Ovary (tissue), 9 donors: ENCODE results near the gene SCYGR5. TPM values are rescaled to one million over a fixed set of nuclear protein-coding genes. Genes with fewer than 3 reads are reported as not detected.

ENCODE experiments used
- DNase-seq, 5 donors: peaks; one replicate each; pipeline ENCODE4 v3.0.0-alpha.2; 2019 to 2020
- H3K27ac ChIP-seq, 2 donors: fragments of 200-600 bp; one replicate each; pipeline versions ENCODE4 v1.5.1 to v1.8.0; 2019 to 2022
- H3K27me3 ChIP-seq: fragments of 200-600 bp; one replicate; pipeline ENCODE4 v1.8.0; 2022
- H3K36me3 ChIP-seq: fragments of 200-600 bp; sonication (generic); one replicate; pipeline ENCODE4 v1.5.1; 2019
- H3K4me1 ChIP-seq: one replicate; pipeline ENCODE4 v1.8.1; 2013; ENCODE audit warnings: mild to moderate bottlenecking, moderate library complexity; ENCODE audit not compliant: insufficient read depth
- H3K4me3 ChIP-seq: fragments of 200-600 bp; sonication (generic); one replicate; pipeline ENCODE4 v1.5.1; 2017
- H3K9me3 ChIP-seq, 2 donors: fragments of 200-600 bp in 1 of 2; sonication (generic) in 1 of 2; one replicate each; pipeline versions ENCODE4 v1.5.1 to v1.8.1; 2013 to 2019; ENCODE audit warnings: mild to moderate bottlenecking in 1 of 2, moderate library complexity in 1 of 2
- CTCF ChIP-seq, 3 donors: fragments of 450-650 bp in 2 of 3; fragments of 200-600 bp in 1 of 3; IDR thresholded peaks; one replicate each; pipeline versions ENCODE4 v1.5.1 to v1.8.0; 2016 to 2022; ENCODE audit warnings: antibody characterized with exemption in 3 of 3, mild to moderate bottlenecking in 1 of 3
- EP300 ChIP-seq: sonication (generic); formaldehyde crosslinking; IDR thresholded peaks from one replicate; pipeline ENCODE4 v1.6.1; 2017; ENCODE audit warnings: antibody characterized with exemption
- POLR2A ChIP-seq: fragments of 450-650 bp; IDR thresholded peaks from one replicate; pipeline ENCODE4 v1.6.1; 2017; ENCODE audit warnings: antibody characterized with exemption, mild to moderate bottlenecking, moderate library complexity
- WGBS, 3 donors: extraction: QIAGEN DNeasy Blood & Tissue Kit in 1 of 3; methylation state at CpG; one replicate each; pipeline versions ENCODE4 v1.1.5 to v1.1.7; 2013 to 2017; 5-methylcytosine and 5-hydroxymethylcytosine counted together
- intact Hi-C, 4 donors: fragments of 100-400 bp; cut with DNase I; formaldehyde crosslinking; loops; one replicate each; pipeline versions ENCODE4 v1.11.0 to v1.15.1; 2022 to 2023
- polyA plus RNA-seq, 2 donors: library from polyadenylated mRNA; stranded (reverse); fragments of 200-250 nt in 1 of 2; fragments of 350-450 nt in 1 of 2; fragmentation: Illumina TruSeq in 1 of 2; extraction: RNeasy Lipid Tissue Mini Kit (QIAGEN cat#74804) in 1 of 2; gene quantifications; one replicate each; pipeline ENCODE4 v1.2.3, GENCODE V29; 2013 to 2014
- total RNA-seq, 7 donors: library from RNA; depleted of rRNA in 2 of 7; stranded (reverse); fragments of >200 nt in 2 of 7; fragmentation: NEBNext Ultra II Directional in 3 of 7; extraction: Animal tissue kit (Norgen Biotek cat#: 25700) in 3 of 7; gene quantifications; one replicate each; pipeline versions ENCODE4 v1.1.0 to v1.2.4, GENCODE V29; 2016 to 2023
- donor health status: DM: no; HTN: no; CAD: no; lungs with moderate emphysema.
- donor health status: DM: no; HTN: no; CAD: no.
- donor health status: Bipolar disorder and iron deficiency.
- donor health status: DM: yes; HTN: yes; CAD: no.
- donor health status: DM: no; HTN: no; CAD: no.
- donor health status: DM: yes; HTN: yes; CAD: no.

The SCYGR5 gene
- total and polyA plus RNA-seq, 9 donors = not detected

DNA sequence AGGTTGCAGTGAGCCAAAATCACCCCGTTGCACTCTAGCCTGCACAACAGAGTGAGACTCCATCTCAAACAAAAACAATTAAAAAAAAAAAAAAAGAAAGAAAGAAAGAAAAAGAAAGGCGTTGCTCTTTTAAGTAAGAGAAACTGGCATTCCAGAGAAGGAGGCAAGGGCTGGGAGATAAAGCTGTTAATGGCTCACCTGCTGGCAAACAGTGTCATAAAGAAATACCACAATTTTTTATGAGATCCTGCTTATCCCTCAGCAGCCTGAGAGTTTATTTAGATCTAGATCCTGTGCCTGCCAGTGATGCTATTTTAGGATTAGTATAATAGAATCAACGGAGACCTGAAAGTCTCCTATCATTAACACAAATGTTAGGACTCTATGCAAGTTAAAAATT, 35.0 kb downstream of the SCYGR5 start:
- peaks cover 0 to 3% of the 10 kb centered on the region in 2 donors for H3K9me3 ChIP-seq
- WGBS, 3 donors = 78 to 86% (median 82%) methylated on average over 3 of the region's 3 CpGs
- H3K36me3 ChIP-seq = no peaks in the 10 kb centered on the region
- H3K27ac ChIP-seq = no peak overlapping the region
- H3K4me3 ChIP-seq = no peak overlapping the region
- no peaks in the 10 kb centered on the region for H3K4me1 ChIP-seq
- no peaks in the 10 kb centered on the region for H3K27me3 ChIP-seq
- DNase-seq = no peak
- intact Hi-C loops = no loop called here
- no peak for TF ChIP-seq EP300
- no peak for TF ChIP-seq POLR2A

DNA sequence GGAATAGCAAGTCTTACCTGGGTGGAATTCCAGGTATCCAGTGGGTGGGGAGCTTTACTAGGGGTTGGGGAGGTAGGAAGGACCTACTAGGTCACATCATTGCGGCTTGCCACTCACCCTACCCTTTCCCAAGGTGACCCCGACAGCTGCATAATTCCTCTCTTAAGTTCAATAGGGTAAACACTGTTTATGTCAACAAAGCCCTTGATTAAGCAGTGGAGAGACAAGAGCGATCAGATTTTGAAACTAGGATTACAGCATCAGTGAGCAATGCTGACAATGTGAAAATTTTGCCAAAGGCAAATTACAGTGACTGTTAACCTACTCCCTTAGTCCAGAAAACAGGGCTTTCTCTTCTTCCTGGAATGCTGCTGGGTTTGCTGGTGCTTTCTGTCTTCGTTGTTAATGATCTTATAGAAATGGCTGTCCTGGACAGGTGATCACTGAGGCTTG, 36.7 kb downstream of the SCYGR5 start:
- intact Hi-C loops = no loop called here

DNA sequence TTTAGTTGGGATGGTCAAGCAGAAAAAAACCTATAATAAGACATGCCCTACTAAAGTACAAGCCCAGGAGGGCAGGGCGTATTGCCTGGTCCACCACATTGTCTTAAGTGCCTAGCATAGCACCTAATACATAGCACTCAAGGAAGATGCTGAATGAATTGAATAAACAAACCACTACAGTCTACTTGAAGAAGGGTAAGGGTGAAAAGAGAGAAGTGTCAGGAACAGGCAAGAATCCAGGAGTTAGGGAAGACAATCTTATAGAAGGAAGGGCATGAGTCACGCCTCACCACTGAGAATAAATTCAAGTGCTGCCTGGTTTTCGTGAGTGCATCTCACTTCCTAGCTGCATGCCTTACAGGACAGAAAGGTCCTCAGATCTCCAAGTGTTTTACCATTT, 37.4 kb downstream of the SCYGR5 start:
- Histone ChIP-seq H3K27me3 (no peaks in the 10 kb centered on the region), H3K4me3 (no peak overlapping the region), H3K4me1 (no peaks in the 10 kb centered on the region), H3K9me3 (peaks cover 0 to 3% of the 10 kb centered on the region in 2 donors), H3K27ac (no peak overlapping the region), H3K36me3 (no peaks in the 10 kb centered on the region)
- TF ChIP-seq CTCF (IDR thresholded peaks at IDR 0.05) (no peak), POLR2A (no peak)
- no peak for DNase-seq
- WGBS, 3 donors = 87 to 90% (median 87%) methylated on average over 3 of the region's 3 CpGs
- intact Hi-C loops = no loop called here

More for the DNA sequence above, 36.7 kb downstream of the SCYGR5 start:
- Histone ChIP-seq H3K4me1 (no peaks in the 10 kb centered on the region), H3K27ac (no peak overlapping the region), H3K36me3 (no peaks in the 10 kb centered on the region), H3K27me3 (no peaks in the 10 kb centered on the region), H3K9me3 (peaks cover 0 to 3% of the 10 kb centered on the region in 2 donors), H3K4me3 (no peak overlapping the region)
- 79 to 83% (median 80%) methylated on average over 4 of the region's 4 CpGs for WGBS, 3 donors
- no peak for DNase-seq
- TF ChIP-seq POLR2A (no peak), CTCF (IDR thresholded peaks at IDR 0.05) (no peak), EP300 (no peak)

DNA sequence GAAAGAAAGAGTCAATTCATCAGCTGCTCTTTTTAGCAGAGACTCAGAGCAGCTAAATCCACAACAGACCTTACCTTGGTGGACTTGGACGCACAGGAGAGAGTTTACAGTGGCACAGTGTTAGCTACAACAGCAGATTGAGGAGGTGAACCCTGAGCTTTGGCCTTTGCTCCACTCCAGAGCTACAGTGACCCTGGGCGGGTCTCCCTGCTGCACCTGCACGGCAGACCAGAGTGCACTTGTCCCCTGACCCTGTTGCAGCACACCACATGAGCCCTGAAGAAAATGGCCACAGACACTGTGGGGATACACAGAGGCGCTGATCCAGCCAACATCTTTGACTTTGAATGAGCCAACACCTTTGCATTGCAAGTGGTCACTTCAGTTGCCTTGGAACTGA, 40.3 kb downstream of the SCYGR5 start:
- H3K36me3 ChIP-seq = no peaks in the 10 kb centered on the region
- TF ChIP-seq POLR2A = no peak
- TF ChIP-seq CTCF (IDR thresholded peaks at IDR 0.05) = no peak
- TF ChIP-seq EP300 = no peak
- no peak overlapping the region for H3K27ac ChIP-seq
- DNase-seq = no peak
- H3K4me3 ChIP-seq = no peak overlapping the region
- WGBS, 3 donors = 84 to 89% (median 88%) methylated on average over 4 of the region's 4 CpGs
- no peaks in the 10 kb centered on the region for H3K27me3 ChIP-seq
- H3K4me1 ChIP-seq = no peaks in the 10 kb centered on the region
- H3K9me3 ChIP-seq = peaks cover 0 to 3% of the 10 kb centered on the region in 2 donors
- intact Hi-C loops = no loop called here

DNA sequence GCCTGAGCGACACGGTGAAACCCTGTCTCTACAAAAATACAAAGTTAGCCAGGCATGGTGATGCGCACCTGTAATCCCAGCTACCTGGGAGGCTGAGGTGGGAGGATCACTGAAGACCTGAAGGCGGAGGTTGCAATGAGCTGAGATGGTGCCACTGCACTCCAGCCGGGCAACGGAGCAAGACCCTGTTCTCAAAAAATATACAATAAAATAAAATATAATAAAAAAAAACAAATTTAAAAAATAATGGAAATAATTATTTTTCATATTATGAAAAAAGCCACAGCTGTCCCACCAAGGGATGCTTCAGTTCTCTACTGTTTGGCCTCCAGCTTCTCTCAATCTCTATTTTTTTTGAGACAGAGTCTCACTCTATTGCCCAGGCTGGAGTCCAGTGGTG, 40.8 kb downstream of the SCYGR5 start:
- H3K27ac ChIP-seq = no peak overlapping the region
- no peak overlapping the region for H3K4me3 ChIP-seq
- no peaks in the 10 kb centered on the region for H3K27me3 ChIP-seq
- no peak for TF ChIP-seq POLR2A
- no peak for TF ChIP-seq CTCF (IDR thresholded peaks at IDR 0.05)
- no peak for TF ChIP-seq EP300
- intact Hi-C loops = no loop called here
- no peaks in the 10 kb centered on the region for H3K4me1 ChIP-seq
- H3K36me3 ChIP-seq = no peaks in the 10 kb centered on the region
- H3K9me3 ChIP-seq = no peaks in the 10 kb centered on the region
- 81 to 90% (median 90%) methylated on average over 6 of the region's 6 CpGs for WGBS, 3 donors
- DNase-seq = no peak
